ENCODE data around the gene OVOL1.
"Not testable (repeated sequence)": the region's sequence is repeated elsewhere in the genome, so short reads cannot be mapped to it uniquely, and the experiment has no call there.

The OVOL1 gene

GRCh38 chr11:65786786-65787636 lies at the start of gene OVOL1:
Gene OVOL1 (plus strand): TSS chr11:65787063. CDS start chr11:65787374, 311 bp downstream.
- no peak for DNase-seq

- DNase-seq, result no peak
Measured at GRCh38 chr11:65739022-65739421, 47.8 kb upstream of the OVOL1 start.

- DNase-seq, result no peak
Measured at GRCh38 chr11:65741185-65741584, 45.7 kb upstream of the OVOL1 start.

- no peak for DNase-seq
Measured at GRCh38 chr11:65742353-65742752, 44.5 kb upstream of the OVOL1 start.

- DNase-seq, result no peak
Measured at GRCh38 chr11:65743681-65744025, 43.2 kb upstream of the OVOL1 start.

GRCh38 chr11:65744026-65744698 lies 42.7 kb upstream of the OVOL1 start:
- DNase-seq, result no peak

GRCh38 chr11:65744699-65745042 lies 42.2 kb upstream of the OVOL1 start:
- no peak for DNase-seq

- DNase-seq, result no peak
Measured at GRCh38 chr11:65745049-65745448, 41.8 kb upstream of the OVOL1 start.

GRCh38 chr11:65762169-65762568 lies 24.7 kb upstream of the OVOL1 start:
- DNase-seq, result not testable (repeated sequence)

- not testable (repeated sequence) for DNase-seq
Measured at GRCh38 chr11:65762816-65763215, 24.0 kb upstream of the OVOL1 start.

- no peak for DNase-seq
Measured at GRCh38 chr11:65764434-65764833, 22.4 kb upstream of the OVOL1 start.

GRCh38 chr11:65766535-65766934 lies 20.3 kb upstream of the OVOL1 start:
- DNase-seq, result no peak

GRCh38 chr11:65767406-65767805 lies 19.5 kb upstream of the OVOL1 start:
- DNase-seq, result no peak

GRCh38 chr11:65767806-65768205 lies 19.1 kb upstream of the OVOL1 start:
- not testable (repeated sequence) for DNase-seq

GRCh38 chr11:65770951-65771567 lies 15.8 kb upstream of the OVOL1 start:
- no peak for DNase-seq

- DNase-seq, result no peak
Measured at GRCh38 chr11:65771589-65772112, 15.2 kb upstream of the OVOL1 start.

GRCh38 chr11:65773784-65774411 lies 13.0 kb upstream of the OVOL1 start:
- no peak for DNase-seq

GRCh38 chr11:65774525-65775306 lies 12.1 kb upstream of the OVOL1 start:
- DNase-seq, result no peak

- no peak for DNase-seq
Measured at GRCh38 chr11:65776196-65776595, 10.7 kb upstream of the OVOL1 start.

GRCh38 chr11:65776710-65777141 lies 10.1 kb upstream of the OVOL1 start:
- no peak for DNase-seq

- no peak for DNase-seq
Measured at GRCh38 chr11:65777241-65777640, 9.6 kb upstream of the OVOL1 start.

- no peak for DNase-seq
Measured at GRCh38 chr11:65777821-65778361, 9.0 kb upstream of the OVOL1 start.

Measured in T1000 (cell line).